Measurements from ENCODE around the gene FAM200C. TPM values are rescaled to one million over a fixed set of nuclear protein-coding genes. Genes with fewer than 3 reads are reported as not detected.

The FAM200C gene
- total and polyA plus RNA-seq, 2 of the 8 experiments (the other 6 are each of a cell fraction or from before 2014, with no cell fraction given), result 2.6 to 7.3 TPM

GRCh38 chr5:160361624-160362228 lies 38.1 kb downstream of the FAM200C start (continued):
- TF ChIP-seq GABPA (IDR thresholded peaks at IDR 0.05; ENCODE audit: borderline replicate concordance, insufficient read depth, low read length), result no peak
- TF ChIP-seq EP300 (IDR thresholded peaks at IDR 0.05; ENCODE audit: borderline replicate concordance in 1 of 2, low read depth in 2 of 2, low read length in 2 of 2), result no peak
- TF ChIP-seq ATF3 (IDR thresholded peaks at IDR 0.05; ENCODE audit: insufficient read depth, low read depth, low read length), result no peak

Data from H1 (cell line).